A549 (cell line): Measurements from ENCODE around the gene PLAAT2.

Experiments
- CTCF ChIP-seq: fragments of >200 bp; sonication (Bioruptor Twin); formaldehyde crosslinking; IDR thresholded peaks from 3 replicates; pipeline ENCODE4 v1.5.1; 2016
- GATA3 ChIP-seq: IDR thresholded peaks from 2 replicates; pipeline ENCODE4 v1.6.1; 2012; ENCODE audit warnings: borderline replicate concordance
- JUNB ChIP-seq: fragments of >200 bp; sonication (Bioruptor Twin); formaldehyde crosslinking; IDR thresholded peaks from 2 replicates; pipeline ENCODE4 v1.6.1; 2016
- KDM1A ChIP-seq: fragments of 200-600 bp; sonication (generic); IDR thresholded peaks from 2 replicates; pipeline ENCODE4 v1.6.1; 2016; ENCODE audit warnings: low read depth, mild to moderate bottlenecking
- MAFK ChIP-seq: fragments of 450-650 bp; IDR thresholded peaks from 2 replicates; pipeline ENCODE4 v1.6.1; 2014; ENCODE audit not compliant: partially characterized antibody
- NR3C1 ChIP-seq: fragments of >200 bp; sonication (Bioruptor Twin); formaldehyde crosslinking; IDR thresholded peaks from 3 replicates; pipeline ENCODE4 v1.6.1; 2017
- POLR2A ChIP-seq: IDR thresholded peaks from 2 replicates; pipeline ENCODE4 v1.6.1; 2012; ENCODE audit warnings: mild to moderate bottlenecking, low read length
- RAD21 ChIP-seq, 2 experiments: fragments of >200 bp in 1 of 2; sonication (Bioruptor Twin) in 1 of 2; formaldehyde crosslinking in 1 of 2; IDR thresholded peaks in 1 of 2; conservative IDR thresholded peaks in 1 of 2; 2 replicates in 1 of 2; 3 replicates in 1 of 2; pipeline ENCODE4 v1.6.1; 2012 to 2018; ENCODE audit warnings: inconsistent platforms in 1 of 2
- RCOR1 ChIP-seq: fragments of 150-350 bp; IDR thresholded peaks from 2 replicates; pipeline ENCODE4 v1.6.1; 2014; ENCODE audit warnings: antibody characterized with exemption, low read length, low read depth
- SMC3 ChIP-seq: fragments of >200 bp; sonication (Bioruptor Twin); formaldehyde crosslinking; IDR thresholded peaks from 3 replicates; pipeline ENCODE4 v1.6.1; 2018; ENCODE audit warnings: inconsistent platforms
- TF ChIP-seq, protein P1 (sequence below): fragments of >200 bp; sonication (Bioruptor Twin); formaldehyde crosslinking; IDR thresholded peaks from 3 replicates; pipeline ENCODE4 v1.6.1; 2016

GRCh38 chr11:63534895-63535461, 28.2 kb downstream of the PLAAT2 start:
- TF ChIP-seq RAD21 (conservative IDR thresholded peaks at IDR 0.05 in 1 of 2, IDR thresholded peaks at IDR 0.05 in 1 of 2): no peak
- no peak for TF ChIP-seq POLR2A
- TF ChIP-seq CTCF: no peak
- TF ChIP-seq KDM1A: no peak
- no peak for TF ChIP-seq SMC3
- TF ChIP-seq GATA3: no peak
- TF ChIP-seq, protein P1, sequence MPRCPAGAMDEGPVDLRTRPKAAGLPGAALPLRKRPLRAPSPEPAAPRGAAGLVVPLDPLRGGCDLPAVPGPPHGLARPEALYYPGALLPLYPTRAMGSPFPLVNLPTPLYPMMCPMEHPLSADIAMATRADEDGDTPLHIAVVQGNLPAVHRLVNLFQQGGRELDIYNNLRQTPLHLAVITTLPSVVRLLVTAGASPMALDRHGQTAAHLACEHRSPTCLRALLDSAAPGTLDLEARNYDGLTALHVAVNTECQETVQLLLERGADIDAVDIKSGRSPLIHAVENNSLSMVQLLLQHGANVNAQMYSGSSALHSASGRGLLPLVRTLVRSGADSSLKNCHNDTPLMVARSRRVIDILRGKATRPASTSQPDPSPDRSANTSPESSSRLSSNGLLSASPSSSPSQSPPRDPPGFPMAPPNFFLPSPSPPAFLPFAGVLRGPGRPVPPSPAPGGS: no peak
- TF ChIP-seq MAFK: no peak
- TF ChIP-seq RCOR1: no peak
- TF ChIP-seq JUNB: no peak
- TF ChIP-seq NR3C1: no peak
